Calu3 (cell line): ENCODE data around the gene FMN1. TPM values are rescaled to one million over a fixed set of nuclear protein-coding genes. Genes with fewer than 3 reads are reported as not detected.

Experiments
- BruUV-seq: library from RNA; stranded (reverse); fragments of 400-500 nt; replicated peaks from 2 replicates; lab custom pipeline; 2021; lab: Mats Ljungman, UMichigan
- CTCF ChIA-PET: fragments of 300-600 bp; sonication (Branson Sonifier 250); formaldehyde crosslinking; loops from one replicate; lab custom pipeline; 2022; ENCODE audit warnings: antibody characterized with exemption; lab: Charles Lee
- DNase-seq: peaks from one replicate; pipeline ENCODE4 v3.0.0; 2022
- H3K27ac Mint-ChIP-seq: one replicate; pipeline ENCODE4 v1.8.0; 2022; ENCODE audit warnings: mixed read lengths; ENCODE audit not compliant: unreplicated experiment
- H3K27me3 Mint-ChIP-seq: one replicate; pipeline ENCODE4 v1.8.0; 2022; ENCODE audit warnings: mixed read lengths; ENCODE audit not compliant: unreplicated experiment
- H3K36me3 Mint-ChIP-seq: one replicate; pipeline ENCODE4 v1.8.0; 2022; ENCODE audit warnings: mild to moderate bottlenecking, moderate library complexity, mixed read lengths; ENCODE audit not compliant: insufficient read depth, unreplicated experiment
- H3K4me1 Mint-ChIP-seq: one replicate; pipeline ENCODE4 v1.8.0; 2022; ENCODE audit warnings: mild to moderate bottlenecking, low read depth, mixed read lengths; ENCODE audit not compliant: unreplicated experiment
- H3K4me3 Mint-ChIP-seq: one replicate; pipeline ENCODE4 v1.8.0; 2022; ENCODE audit warnings: mild to moderate bottlenecking, low read depth, moderate library complexity, mixed read lengths; ENCODE audit not compliant: unreplicated experiment
- H3K9me3 Mint-ChIP-seq: one replicate; pipeline ENCODE4 v1.8.0; 2022; ENCODE audit warnings: low read depth, mixed read lengths; ENCODE audit not compliant: unreplicated experiment
- CTCF ChIP-seq: fragments of 200-600 bp; IDR thresholded peaks from one replicate; pipeline ENCODE4 v1.8.0; 2022; ENCODE audit warnings: antibody characterized with exemption; ENCODE audit not compliant: unreplicated experiment
- intact Hi-C: fragments of 100-400 bp; cut with micrococcal nuclease; formaldehyde crosslinking; loops from one replicate; pipeline ENCODE4 v1.10.0; 2022; ENCODE audit not compliant: unreplicated experiment
- total RNA-seq: library from RNA; stranded (reverse); gene quantifications from 2 replicates; pipeline ENCODE4 v1.2.3, GENCODE V29; 2022

The FMN1 gene
- total RNA-seq, 1 experiment from 2014 or later: 7.1 TPM

DNA sequence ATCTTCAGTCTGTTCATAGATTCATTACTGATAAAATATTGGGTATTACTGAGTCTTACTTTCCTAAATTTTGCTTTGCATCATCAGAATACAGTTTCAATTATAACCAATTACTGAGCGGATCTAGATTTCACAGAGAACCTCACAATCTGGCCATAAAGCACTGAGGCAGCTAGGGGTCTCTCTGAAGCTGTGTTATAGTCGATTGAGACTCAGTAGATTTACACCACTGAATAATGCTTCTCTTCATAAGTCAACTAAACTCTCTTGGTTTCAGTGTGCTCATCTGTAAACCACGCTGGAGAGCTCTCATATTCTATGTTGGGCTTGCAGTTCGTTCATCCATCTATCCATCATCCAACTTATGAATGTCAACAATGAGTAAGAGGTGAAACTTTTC lies 296.1 kb downstream of the FMN1 start:
- H3K4me3 Mint-ChIP-seq: no peak overlapping the region
- H3K27me3 Mint-ChIP-seq: no peaks in the 10 kb centered on the region
- no peaks in the 10 kb centered on the region for H3K4me1 Mint-ChIP-seq
- BruUV-seq: no TSS peak
- intact Hi-C loops: no loop called here
- no peak for DNase-seq
- H3K36me3 Mint-ChIP-seq: no peaks in the 10 kb centered on the region
- H3K9me3 Mint-ChIP-seq: no peaks in the 10 kb centered on the region
- H3K27ac Mint-ChIP-seq: no peak overlapping the region
- CTCF ChIA-PET: no interaction called here
- no peak for TF ChIP-seq CTCF

DNA sequence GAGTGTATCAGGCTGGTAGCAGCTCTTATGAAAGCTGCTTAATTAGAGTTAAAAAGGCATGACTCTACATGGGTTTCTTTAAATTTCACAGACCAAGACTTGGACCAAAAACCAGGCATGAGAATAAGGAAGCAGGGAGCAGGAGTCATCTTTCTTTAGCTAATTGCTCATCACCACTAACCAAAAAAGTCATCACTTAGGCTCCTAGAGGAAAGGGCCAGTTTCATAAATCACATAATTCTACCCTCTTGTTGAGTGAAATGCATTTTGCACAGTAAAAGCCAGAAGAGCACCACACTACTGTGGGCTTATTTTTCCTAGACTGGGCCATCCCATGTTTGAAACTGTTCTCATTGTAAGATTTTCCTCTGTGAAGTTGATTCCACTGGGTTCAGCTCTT lies 301.1 kb downstream of the FMN1 start:
- Mint-ChIP-seq H3K36me3 (no peaks in the 10 kb centered on the region), H3K27me3 (no peaks in the 10 kb centered on the region), H3K27ac (no peak overlapping the region), H3K9me3 (no peaks in the 10 kb centered on the region), H3K4me1 (no peaks in the 10 kb centered on the region), H3K4me3 (no peak overlapping the region)
- TF ChIP-seq CTCF: no peak
- intact Hi-C loops: no loop called here
- CTCF ChIA-PET: no interaction called here
- BruUV-seq: no TSS peak
- no peak for DNase-seq

- Mint-ChIP-seq H3K9me3 (no peaks in the 10 kb centered on the region), H3K27me3 (no peaks in the 10 kb centered on the region), H3K4me3 (no peak overlapping the region), H3K27ac (no peak overlapping the region), H3K36me3 (no peaks in the 10 kb centered on the region), H3K4me1 (no peaks in the 10 kb centered on the region)
- BruUV-seq: no TSS peak
- no peak for TF ChIP-seq CTCF
- intact Hi-C loops: no loop called here
- DNase-seq: no peak
- CTCF ChIA-PET: no interaction called here
Observed at GRCh38 chr15:32889214-32889613, 305.3 kb downstream of the FMN1 start.

DNA sequence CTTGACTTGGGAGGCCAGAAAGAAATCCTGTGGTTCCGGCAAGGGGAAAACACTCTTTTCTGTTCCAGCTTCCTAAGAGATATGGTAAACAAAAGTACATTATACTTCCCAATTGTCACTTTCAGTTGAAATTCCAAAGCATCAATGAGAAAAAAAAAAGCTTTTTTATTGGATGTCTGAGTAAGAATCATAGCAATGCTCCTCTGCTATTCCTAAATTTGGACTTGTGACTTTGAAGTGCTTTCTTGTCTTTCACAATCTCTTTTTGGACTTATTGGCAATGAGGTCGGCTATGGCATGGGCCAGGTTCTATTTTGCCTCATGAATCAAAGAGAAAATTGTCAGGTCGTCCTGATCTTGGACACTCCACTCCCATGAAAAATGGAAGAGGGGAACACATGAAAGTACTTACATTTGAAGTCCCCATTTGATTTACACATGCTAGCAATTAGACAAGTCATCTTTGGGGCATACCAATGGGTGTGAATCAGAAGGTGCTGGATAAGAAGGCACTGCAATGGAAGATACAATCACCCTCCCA lies 306.2 kb downstream of the FMN1 start:
- H3K4me1 Mint-ChIP-seq: no peaks in the 10 kb centered on the region
- no peak for DNase-seq
- H3K36me3 Mint-ChIP-seq: no peaks in the 10 kb centered on the region
- TF ChIP-seq CTCF: no peak
- CTCF ChIA-PET: no interaction called here
- intact Hi-C loops: no loop called here
- H3K4me3 Mint-ChIP-seq: no peak overlapping the region
- BruUV-seq: no TSS peak
- H3K9me3 Mint-ChIP-seq: no peaks in the 10 kb centered on the region
- no peaks in the 10 kb centered on the region for H3K27me3 Mint-ChIP-seq
- no peak overlapping the region for H3K27ac Mint-ChIP-seq
